OCI-LY7 (cell line): ENCODE data around the gene EID3. TPM values are rescaled to one million over a fixed set of nuclear protein-coding genes. Genes with fewer than 3 reads are reported as not detected.

ENCODE experiments used
- BruUV-seq: library from RNA; stranded (reverse); fragments of 400-500 nt; replicated peaks from 2 replicates; lab custom pipeline; 2021; lab: Mats Ljungman, UMichigan
- CTCF ChIA-PET: fragments of 300-600 bp; sonication (Branson Sonifier 250); formaldehyde crosslinking; loops from one replicate; lab custom pipeline; 2022; ENCODE audit warnings: antibody characterized with exemption; ENCODE audit not compliant: unreplicated experiment; lab: Charles Lee
- POLR2A ChIA-PET: fragments of 300-600 bp; sonication (Branson Sonifier 250); formaldehyde crosslinking; loops from one replicate; lab custom pipeline; 2022; ENCODE audit warnings: antibody characterized with exemption; lab: Charles Lee
- DNase-seq: peaks from one replicate; pipeline ENCODE4 v3.0.0-alpha.2; 2015; ENCODE audit warnings: low spot score
- H2AFZ ChIP-seq: fragments of 200-600 bp; sonication (generic), shearing (Covaris generic); 2 replicates; pipeline ENCODE4 v1.6.1; 2014; ENCODE audit warnings: mild to moderate bottlenecking, antibody characterized with exemption, low read length, moderate library complexity
- H3K27ac ChIP-seq: fragments of 200-600 bp; sonication (generic); 2 replicates; pipeline ENCODE4 v1.5.1; 2014; ENCODE audit warnings: mixed run types, low read depth, mild to moderate bottlenecking, moderate library complexity, low read length, inconsistent platforms; ENCODE audit not compliant: poor library complexity, severe bottlenecking
- H3K36me3 ChIP-seq: fragments of 200-600 bp; sonication (generic); 2 replicates; pipeline ENCODE4 v1.6.1; 2014; ENCODE audit warnings: mild to moderate bottlenecking, antibody characterized with exemption, low read length, moderate library complexity, mixed read lengths; ENCODE audit not compliant: insufficient read depth
- H3K4me1 ChIP-seq: fragments of 200-600 bp; sonication (generic); 2 replicates; pipeline ENCODE4 v1.5.1; 2014; ENCODE audit warnings: mild to moderate bottlenecking, low read length; ENCODE audit not compliant: insufficient read depth, poor library complexity, severe bottlenecking
- H3K4me2 ChIP-seq: fragments of 200-600 bp; sonication (generic); 2 replicates; pipeline ENCODE4 v1.6.1; 2014; ENCODE audit warnings: mild to moderate bottlenecking, low read length
- H3K4me3 ChIP-seq: fragments of 200-600 bp; sonication (generic); 2 replicates; pipeline ENCODE4 v1.5.1; 2014; ENCODE audit warnings: mild to moderate bottlenecking, low read depth, low read length; ENCODE audit not compliant: poor library complexity, severe bottlenecking
- H3K79me2 ChIP-seq: fragments of 200-600 bp; sonication (generic); 2 replicates; pipeline ENCODE4 v1.6.1; 2016; ENCODE audit warnings: low read depth, mild to moderate bottlenecking, low read length, moderate library complexity, mixed read lengths; ENCODE audit not compliant: insufficient read depth
- H3K9me2 ChIP-seq: fragments of 200-600 bp; sonication (generic); 2 replicates; pipeline ENCODE4 v1.6.1; 2016; ENCODE audit warnings: mild to moderate bottlenecking, low read length, mixed read lengths; ENCODE audit not compliant: insufficient read depth
- H3K9me3 ChIP-seq: fragments of 200-600 bp; sonication (generic); 2 replicates; pipeline ENCODE4 v1.6.1; 2014; ENCODE audit warnings: mild to moderate bottlenecking, mixed run types, low read length, mixed read lengths
- H4K20me1 ChIP-seq: fragments of 200-600 bp; sonication (generic); 2 replicates; pipeline ENCODE4 v1.6.1; 2014; ENCODE audit warnings: mild to moderate bottlenecking, antibody characterized with exemption, low read length, moderate library complexity, mixed read lengths; ENCODE audit not compliant: insufficient read depth
- CTCF ChIP-seq: fragments of 200-600 bp; sonication (generic); conservative IDR thresholded peaks from 2 replicates; pipeline ENCODE4 v1.5.1; 2014; ENCODE audit warnings: mild to moderate bottlenecking, antibody characterized with exemption, low read length, moderate library complexity, mixed read lengths
- EZH2phosphoT487 ChIP-seq: fragments of 200-600 bp; sonication (generic); IDR thresholded peaks from 2 replicates; pipeline ENCODE4 v1.6.1; 2018; ENCODE audit warnings: low read depth, borderline replicate concordance, mild to moderate bottlenecking, mixed run types, antibody characterized with exemption, low read length, moderate library complexity, mixed read lengths
- intact Hi-C: fragments of 100-400 bp; cut with micrococcal nuclease; formaldehyde crosslinking; loops from one replicate; pipeline ENCODE4 v1.10.0; 2022; ENCODE audit not compliant: unreplicated experiment
- total RNA-seq, 2 experiments: library from RNA; depleted of rRNA in 1 of 2; stranded (reverse); fragments of >200 nt in 1 of 2; shearing (Covaris generic) in 1 of 2; gene quantifications; 2 replicates each; pipeline ENCODE4 v1.2.3, GENCODE V29; 2014 to 2022

Gene EID3
- total RNA-seq, 2 experiments from 2014 or later, result 5.1 to 8.2 TPM

DNA sequence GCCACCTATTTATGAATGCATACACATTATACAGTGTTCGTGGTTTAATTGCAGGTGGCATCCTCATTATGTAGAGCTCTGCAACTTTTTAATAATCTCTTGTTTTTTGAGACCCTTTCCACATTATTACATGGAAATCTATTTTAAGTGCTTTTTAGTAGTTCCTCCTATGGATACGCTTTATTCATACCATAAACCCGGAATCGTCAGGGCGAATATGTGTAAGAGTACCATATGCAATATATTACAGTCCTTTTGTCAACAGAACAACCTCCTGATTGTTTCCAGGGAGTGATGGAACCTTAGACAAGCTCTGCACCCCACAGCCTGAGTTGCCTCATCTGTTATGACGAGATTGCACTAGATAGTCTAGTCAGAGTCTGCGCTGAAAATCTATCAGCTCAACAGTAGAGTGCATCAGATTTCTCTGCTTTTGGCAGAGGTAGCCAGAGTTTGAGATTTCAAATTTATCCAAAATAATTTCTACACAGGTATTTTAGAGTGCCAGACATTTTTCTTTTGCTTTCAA lies 33.6 kb downstream of the EID3 start:
- Histone ChIP-seq H3K9me2 (no peaks in the 10 kb centered on the region), H3K79me2 (peaks cover under 1% of the 10 kb centered on the region; the same call in 1 of the 2 replicates), H3K27ac (no peak overlapping the region), H2AFZ (no peak overlapping the region), H3K9me3 (no peaks in the 10 kb centered on the region), H4K20me1 (no peaks in the 10 kb centered on the region), H3K4me3 (no peak overlapping the region), H3K36me3 (peaks cover 91% of the 10 kb centered on the region), H3K4me1 (no peaks in the 10 kb centered on the region), H3K4me2 (no peak overlapping the region)
- ChIA-PET POLR2A (interaction anchor here (0.6 to 1.4 kb wide), 4 partner anchors 17 to 254 kb away, joined by 3 to 4 read pairs (median 3); no protein-coding TSS in a partner anchor), CTCF (no interaction called here)
- TF ChIP-seq CTCF (no peak), EZH2phosphoT487 (no peak)
- no peak for DNase-seq
- no TSS peak for BruUV-seq
- intact Hi-C loops, result no loop called here

- H3K9me2 ChIP-seq, result no peaks in the 10 kb centered on the region
- H3K36me3 ChIP-seq, result peaks cover 94% of the 10 kb centered on the region
- no peak overlapping the region for H3K4me2 ChIP-seq
- no peaks in the 10 kb centered on the region for H4K20me1 ChIP-seq
- H2AFZ ChIP-seq, result no peak overlapping the region
- no peaks in the 10 kb centered on the region for H3K4me1 ChIP-seq
- TF ChIP-seq CTCF, result peak; percentile 41; the same call in 1 of the 2 replicates
- no peak for TF ChIP-seq EZH2phosphoT487
- intact Hi-C loops, result no loop called here
- H3K4me3 ChIP-seq, result no peak overlapping the region
- no peaks in the 10 kb centered on the region for H3K79me2 ChIP-seq
- no peak overlapping the region for H3K27ac ChIP-seq
- no peak for DNase-seq
- ChIA-PET CTCF (interaction anchor here (1.2 kb wide), 1 partner anchor 12 kb away, joined by 3 read pairs; no protein-coding TSS in a partner anchor), POLR2A (interaction anchor here (1.5 kb wide), 1 partner anchor 12 kb away, joined by 6 read pairs; no protein-coding TSS in a partner anchor)
- BruUV-seq, result no TSS peak
- H3K9me3 ChIP-seq, result no peaks in the 10 kb centered on the region
Measured at GRCh38 chr12:104339663-104340062, 36.1 kb downstream of the EID3 start.

DNA sequence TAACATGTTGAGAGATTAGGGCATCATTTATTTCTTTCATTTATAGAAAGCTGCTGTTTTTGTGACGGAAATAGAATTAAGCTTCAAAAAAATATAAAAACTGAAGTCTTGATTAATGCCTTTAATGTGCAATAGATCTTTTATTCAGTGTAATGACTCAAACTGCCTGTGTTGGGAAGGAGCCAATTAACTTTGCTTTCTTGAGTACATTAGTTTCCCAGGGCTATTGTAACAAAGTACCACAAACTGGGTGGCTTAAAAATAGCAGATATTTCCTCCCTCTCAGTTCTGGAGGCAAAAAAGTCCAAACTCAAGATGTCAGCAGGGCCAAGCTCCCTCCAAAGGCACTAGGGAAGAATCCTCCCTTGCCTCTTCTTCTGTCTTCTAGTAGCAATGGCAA lies 36.6 kb downstream of the EID3 start:
- H4K20me1 ChIP-seq, result no peaks in the 10 kb centered on the region
- no peak overlapping the region for H3K4me3 ChIP-seq
- TSS peak; percentile 13 for BruUV-seq
- H3K9me3 ChIP-seq, result no peaks in the 10 kb centered on the region
- no peaks in the 10 kb centered on the region for H3K9me2 ChIP-seq
- DNase-seq, result no peak
- TF ChIP-seq EZH2phosphoT487 (no peak), CTCF (no peak)
- H3K36me3 ChIP-seq, result peaks cover 94% of the 10 kb centered on the region
- no peaks in the 10 kb centered on the region for H3K79me2 ChIP-seq
- ChIA-PET CTCF (interaction anchor here (1.2 kb wide), 1 partner anchor 13 kb away, joined by 3 read pairs; no protein-coding TSS in a partner anchor), POLR2A (interaction anchor here (1.5 kb wide), 1 partner anchor 12 kb away, joined by 6 read pairs; no protein-coding TSS in a partner anchor)
- no peak overlapping the region for H3K4me2 ChIP-seq
- no peaks in the 10 kb centered on the region for H3K4me1 ChIP-seq
- intact Hi-C loops, result no loop called here
- H2AFZ ChIP-seq, result no peak overlapping the region
- H3K27ac ChIP-seq, result no peak overlapping the region
